ENCODE measurements around the gene RPP38. TPM values are rescaled to one million over a fixed set of nuclear protein-coding genes. Genes with fewer than 3 reads are reported as not detected.

The RPP38 gene
- total RNA-seq, 1 experiment from 2014 or later, result 23.4 TPM

DNA sequence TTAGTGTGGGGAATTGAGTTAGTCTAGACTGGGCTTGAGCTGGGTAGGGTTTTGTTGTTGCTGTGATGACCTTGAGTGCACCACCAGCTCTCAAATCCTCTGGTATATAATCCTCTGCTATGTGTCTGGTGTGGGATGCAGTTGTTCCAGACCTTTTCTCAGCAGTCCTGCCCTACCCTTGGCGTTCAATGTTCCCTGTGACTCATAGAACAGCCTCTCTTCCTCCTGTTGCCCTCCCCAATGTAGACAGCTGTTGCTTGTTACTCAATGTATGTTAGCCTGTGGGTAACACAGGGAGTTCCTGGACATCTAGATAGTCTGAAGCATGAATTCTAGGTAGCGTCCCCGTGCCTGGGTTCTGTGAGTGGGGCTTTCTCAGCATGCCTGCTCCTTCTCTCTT, 28.4 kb upstream of the RPP38 start:
- BruUV-seq (replicated peaks), result no TSS peak
- Mint-ChIP-seq H3K4me1 (ENCODE audit: low read depth, unreplicated experiment) (no peaks in the 10 kb centered on the region), H3K9me3 (ENCODE audit: low read depth, unreplicated experiment) (peaks cover 7% of the 10 kb centered on the region), H3K27ac (ENCODE audit: unreplicated experiment) (no peak overlapping the region), H3K4me3 (ENCODE audit: low read depth, unreplicated experiment) (no peak overlapping the region), H3K36me3 (ENCODE audit: insufficient read depth, unreplicated experiment) (no peaks in the 10 kb centered on the region), H3K27me3 (ENCODE audit: unreplicated experiment) (no peaks in the 10 kb centered on the region)
- TF ChIP-seq, protein P1, sequence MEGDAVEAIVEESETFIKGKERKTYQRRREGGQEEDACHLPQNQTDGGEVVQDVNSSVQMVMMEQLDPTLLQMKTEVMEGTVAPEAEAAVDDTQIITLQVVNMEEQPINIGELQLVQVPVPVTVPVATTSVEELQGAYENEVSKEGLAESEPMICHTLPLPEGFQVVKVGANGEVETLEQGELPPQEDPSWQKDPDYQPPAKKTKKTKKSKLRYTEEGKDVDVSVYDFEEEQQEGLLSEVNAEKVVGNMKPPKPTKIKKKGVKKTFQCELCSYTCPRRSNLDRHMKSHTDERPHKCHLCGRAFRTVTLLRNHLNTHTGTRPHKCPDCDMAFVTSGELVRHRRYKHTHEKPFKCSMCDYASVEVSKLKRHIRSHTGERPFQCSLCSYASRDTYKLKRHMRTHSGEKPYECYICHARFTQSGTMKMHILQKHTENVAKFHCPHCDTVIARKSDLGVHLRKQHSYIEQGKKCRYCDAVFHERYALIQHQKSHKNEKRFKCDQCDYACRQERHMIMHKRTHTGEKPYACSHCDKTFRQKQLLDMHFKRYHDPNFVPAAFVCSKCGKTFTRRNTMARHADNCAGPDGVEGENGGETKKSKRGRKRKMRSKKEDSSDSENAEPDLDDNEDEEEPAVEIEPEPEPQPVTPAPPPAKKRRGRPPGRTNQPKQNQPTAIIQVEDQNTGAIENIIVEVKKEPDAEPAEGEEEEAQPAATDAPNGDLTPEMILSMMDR (IDR thresholded peaks at IDR 0.05; ENCODE audit: unreplicated experiment), result no peak
- no peak for DNase-seq
- CTCF ChIA-PET, result no interaction called here
- intact Hi-C loops (cut with micrococcal nuclease; ENCODE audit: unreplicated experiment), result no loop called here

DNA sequence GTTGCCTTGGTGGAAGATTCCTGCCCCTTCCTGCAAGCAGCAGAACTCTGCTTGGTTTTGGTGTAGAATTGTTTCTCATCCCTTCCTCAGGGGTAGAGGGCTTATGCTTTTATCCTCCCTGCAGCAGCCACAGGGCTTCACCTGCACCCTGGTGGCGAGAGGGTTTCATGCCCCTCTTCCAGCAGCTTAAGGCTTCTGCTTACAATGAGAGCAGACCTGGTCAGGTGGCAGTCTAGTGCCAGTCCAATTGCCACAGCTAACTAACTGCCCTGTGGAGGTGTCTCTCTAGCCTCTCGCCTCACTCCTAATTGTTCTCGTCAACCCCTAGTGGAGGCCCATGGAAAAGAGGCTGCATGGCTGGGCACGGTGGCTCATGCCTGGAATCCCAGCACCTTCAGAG, 27.9 kb upstream of the RPP38 start:
- Mint-ChIP-seq H3K27ac (ENCODE audit: unreplicated experiment) (no peak overlapping the region), H3K9me3 (ENCODE audit: low read depth, unreplicated experiment) (peaks cover 7% of the 10 kb centered on the region), H3K36me3 (ENCODE audit: insufficient read depth, unreplicated experiment) (no peaks in the 10 kb centered on the region), H3K4me3 (ENCODE audit: low read depth, unreplicated experiment) (no peak overlapping the region), H3K27me3 (ENCODE audit: unreplicated experiment) (no peaks in the 10 kb centered on the region), H3K4me1 (ENCODE audit: low read depth, unreplicated experiment) (no peaks in the 10 kb centered on the region)
- no TSS peak for BruUV-seq (replicated peaks)
- CTCF ChIA-PET, result no interaction called here
- intact Hi-C loops (cut with micrococcal nuclease; ENCODE audit: unreplicated experiment), result no loop called here
- peak; percentile 2 for DNase-seq
- TF ChIP-seq, protein P1 (IDR thresholded peaks at IDR 0.05; ENCODE audit: unreplicated experiment), result no peak

DNA sequence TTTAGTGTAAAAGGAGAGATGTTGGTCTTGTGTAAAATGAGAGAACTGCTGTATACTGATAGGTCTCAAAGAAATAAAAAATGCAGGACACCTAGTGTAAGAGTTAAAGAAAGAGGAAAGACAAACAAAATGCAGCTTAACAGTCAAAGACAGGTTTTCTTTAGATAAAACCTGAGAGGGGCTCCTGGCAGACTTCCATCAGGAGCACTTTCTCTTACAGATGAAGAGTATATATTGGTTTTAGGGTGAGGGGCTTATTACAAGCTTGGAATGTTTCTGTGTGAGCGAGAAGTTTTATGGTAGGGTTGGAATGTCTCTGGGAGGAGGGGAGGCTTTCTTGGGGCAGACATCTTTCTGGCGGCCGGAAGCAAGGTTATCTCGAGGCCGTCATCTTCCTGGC, 24.8 kb upstream of the RPP38 start:
- Mint-ChIP-seq H3K27ac (ENCODE audit: unreplicated experiment) (no peak overlapping the region), H3K9me3 (ENCODE audit: low read depth, unreplicated experiment) (peaks cover 7% of the 10 kb centered on the region), H3K4me3 (ENCODE audit: low read depth, unreplicated experiment) (no peak overlapping the region), H3K4me1 (ENCODE audit: low read depth, unreplicated experiment) (no peaks in the 10 kb centered on the region), H3K27me3 (ENCODE audit: unreplicated experiment) (no peaks in the 10 kb centered on the region), H3K36me3 (ENCODE audit: insufficient read depth, unreplicated experiment) (no peaks in the 10 kb centered on the region)
- intact Hi-C loops (cut with micrococcal nuclease; ENCODE audit: unreplicated experiment), result no loop called here
- TF ChIP-seq, protein P1 (IDR thresholded peaks at IDR 0.05; ENCODE audit: unreplicated experiment), result no peak
- DNase-seq, result no peak
- no TSS peak for BruUV-seq (replicated peaks)
- CTCF ChIA-PET, result interaction anchor here (0.7 kb wide), 1 partner anchor 126 kb away, joined by 3 read pairs; no protein-coding TSS in a partner anchor

DNA sequence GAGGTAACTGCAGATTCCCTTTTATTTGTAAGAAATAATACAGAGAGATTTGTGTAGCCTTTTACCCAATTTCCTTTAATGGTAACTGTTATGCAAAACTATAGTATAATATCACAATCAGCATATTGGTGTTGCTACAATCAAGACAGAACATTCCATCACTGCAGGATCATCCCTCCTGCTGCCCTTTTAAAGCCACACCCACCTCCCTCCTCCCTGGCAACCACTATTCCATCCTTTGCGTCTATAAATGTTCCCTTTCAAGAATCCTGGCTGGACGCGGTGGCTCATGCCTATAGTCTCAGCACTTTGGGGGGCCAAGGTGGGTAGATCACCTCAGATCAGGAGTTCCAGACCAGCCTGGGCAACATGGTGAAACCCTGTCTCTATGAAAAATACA, 21.7 kb upstream of the RPP38 start:
- CTCF ChIA-PET, result interaction anchor here (0.7 kb wide), 1 partner anchor 924 kb away, joined by 5 read pairs; no protein-coding TSS in a partner anchor

More for the DNA sequence above, 21.7 kb upstream of the RPP38 start:
- no peak overlapping the region for H3K4me3 Mint-ChIP-seq (ENCODE audit: low read depth, unreplicated experiment)
- H3K27me3 Mint-ChIP-seq (ENCODE audit: unreplicated experiment), result no peaks in the 10 kb centered on the region
- DNase-seq, result no peak
- H3K36me3 Mint-ChIP-seq (ENCODE audit: insufficient read depth, unreplicated experiment), result no peaks in the 10 kb centered on the region
- H3K4me1 Mint-ChIP-seq (ENCODE audit: low read depth, unreplicated experiment), result no peaks in the 10 kb centered on the region
- TF ChIP-seq, protein P1 (IDR thresholded peaks at IDR 0.05; ENCODE audit: unreplicated experiment), result no peak
- no TSS peak for BruUV-seq (replicated peaks)
- H3K27ac Mint-ChIP-seq (ENCODE audit: unreplicated experiment), result no peak overlapping the region
- H3K9me3 Mint-ChIP-seq (ENCODE audit: low read depth, unreplicated experiment), result peaks cover 4% of the 10 kb centered on the region
- intact Hi-C loops (cut with micrococcal nuclease; ENCODE audit: unreplicated experiment), result no loop called here

Data from Calu3 (cell line).